HepG2 (cell line): ENCODE results near the gene THADA. TPM values are rescaled to one million over a fixed set of nuclear protein-coding genes. Genes with fewer than 3 reads are reported as not detected.

Experiments
- ATAC-seq: fragments of 200-7000 bp; cut with Tn5 transposase; 3 replicates; pipeline ENCODE4 v1.9.1; 2020; ENCODE audit warnings: mild to moderate bottlenecking, moderate library complexity
- BruUV-seq: library from RNA; stranded (reverse); fragments of 400-500 nt; replicated peaks from 2 replicates; lab custom pipeline; 2021; lab: Mats Ljungman, UMichigan
- CTCF ChIA-PET: fragments of 300-600 bp; formaldehyde crosslinking; extraction: SDS; loops from one replicate; lab custom pipeline; 2021; ENCODE audit warnings: low total read pairs, inconsistent platforms, low intra/inter-chr PET ratio; lab: Yijun Ruan, JAX
- POLR2A ChIA-PET: fragments of 350-600 bp; sonication (Branson Sonifier 250); formaldehyde crosslinking; loops from one replicate; lab custom pipeline; 2020; ENCODE audit warnings: antibody characterized with exemption, inconsistent platforms; lab: Yijun Ruan, JAX
- DNase-seq: peaks from one replicate; pipeline ENCODE4 v3.0.0-alpha.2; 2015; ENCODE audit warnings: low spot score
- FAIRE-seq: peaks from 3 replicates; lab custom pipeline; 2011; peaks lifted over from hg19 to GRCh38; lab: Jason Lieb, UNC
- H2AFZ ChIP-seq: one replicate; pipeline ENCODE4 v1.6.1; 2011; ENCODE audit warnings: low read length, inconsistent platforms
- H3K27ac ChIP-seq: fragments of 300-600 bp; 3 replicates; pipeline ENCODE4 v1.8.0; 2011; ENCODE audit warnings: mixed run types, mild to moderate bottlenecking, mixed read lengths, low read length, inconsistent platforms; ENCODE audit not compliant: insufficient read depth; ENCODE audit errors: extremely low read length
- H3K27me3 ChIP-seq, 2 experiments: fragments of 200-600 bp in 1 of 2; 2 replicates in 1 of 2; 3 replicates in 1 of 2; pipeline versions ENCODE4 v1.6.0 to v1.8.0; 2011; ENCODE audit warnings: low read length in 2 of 2, mild to moderate bottlenecking in 2 of 2, moderate library complexity in 2 of 2, inconsistent platforms in 1 of 2; ENCODE audit not compliant: insufficient read depth in 2 of 2, control insufficient read depth in 1 of 2
- H3K36me3 ChIP-seq, 2 experiments: fragments of 200-600 bp in 1 of 2; replicated peaks in 1 of 2; 2 replicates in 1 of 2; 3 replicates in 1 of 2; pipeline versions ENCODE4 v1.5.1 to v1.8.0; 2011; ENCODE audit warnings: low read length in 2 of 2, inconsistent platforms in 1 of 2; ENCODE audit not compliant: insufficient read depth in 2 of 2, control insufficient read depth in 1 of 2
- H3K4me1 ChIP-seq: 2 replicates; pipeline ENCODE4 v1.5.1; 2012; ENCODE audit warnings: low read length, inconsistent platforms; ENCODE audit not compliant: insufficient read depth
- H3K4me2 ChIP-seq: 2 replicates; pipeline ENCODE4 v1.6.0; 2011; ENCODE audit warnings: low read depth, low read length, inconsistent platforms
- H3K4me3 ChIP-seq, 3 experiments: fragments of 200-600 bp in 1 of 3; sonication (generic), shearing (Covaris generic) in 1 of 3; replicated peaks in 1 of 3; 2 replicates each; pipeline ENCODE4 v1.5.1; 2011 to 2016; ENCODE audit warnings: low read length in 3 of 3, inconsistent platforms in 2 of 3, low read depth in 2 of 3, mild to moderate bottlenecking in 2 of 3, control low read depth in 1 of 3, mixed read lengths in 1 of 3; ENCODE audit not compliant: insufficient read depth in 1 of 3
- H3K79me2 ChIP-seq: one replicate; pipeline ENCODE4 v1.6.1; 2011; ENCODE audit warnings: low read length, inconsistent platforms; ENCODE audit not compliant: insufficient read depth
- H3K9ac ChIP-seq: 2 replicates; pipeline ENCODE4 v1.6.0; 2011; ENCODE audit warnings: mild to moderate bottlenecking, low read depth, low read length, inconsistent platforms; ENCODE audit not compliant: insufficient read depth
- H3K9me3 ChIP-seq: 2 replicates; pipeline ENCODE4 v1.5.1; 2012; ENCODE audit warnings: mild to moderate bottlenecking, low read length
- H4K20me1 ChIP-seq: 2 replicates; pipeline ENCODE4 v1.6.0; 2011; ENCODE audit warnings: inconsistent platforms, mild to moderate bottlenecking, low read length, moderate library complexity; ENCODE audit not compliant: insufficient read depth
- ETV5 ChIP-seq: IDR thresholded peaks from 2 replicates; pipeline ENCODE4 v1.6.1; 2018; ENCODE audit warnings: missing biosample characterization, missing genetic modification reagents, inconsistent platforms, borderline replicate concordance
- FOXA3 ChIP-seq: IDR thresholded peaks from 2 replicates; pipeline ENCODE4 v1.6.1; 2016; ENCODE audit warnings: missing genetic modification reagents, missing compliant biosample characterization
- FOXP1 ChIP-seq, 2 experiments: fragments of 450-650 bp in 1 of 2; IDR thresholded peaks; 2 replicates each; pipeline ENCODE4 v1.6.1; 2017 to 2018; ENCODE audit warnings: antibody characterized with exemption in 1 of 2
- GATAD2A ChIP-seq: IDR thresholded peaks from 2 replicates; pipeline ENCODE4 v1.6.1; 2016
- GFI1 ChIP-seq: sonication (generic); formaldehyde crosslinking; IDR thresholded peaks from 2 replicates; pipeline ENCODE4 v1.5.0; 2020; ENCODE audit warnings: missing genetic modification reagents, mild to moderate bottlenecking, borderline replicate concordance
- GLI4 ChIP-seq: sonication (generic); formaldehyde crosslinking; IDR thresholded peaks from 2 replicates; pipeline ENCODE4 v1.5.1; 2020; ENCODE audit warnings: missing genetic modification reagents, mild to moderate bottlenecking, moderate library complexity, borderline replicate concordance
- KDM2A ChIP-seq: sonication (generic); formaldehyde crosslinking; IDR thresholded peaks from 2 replicates; pipeline ENCODE4 v1.4.0; 2020; ENCODE audit warnings: low read depth, missing genetic modification reagents, borderline replicate concordance
- KLF16 ChIP-seq, 2 experiments: sonication (generic) in 1 of 2; formaldehyde crosslinking in 1 of 2; IDR thresholded peaks; 2 replicates each; pipeline versions ENCODE4 v1.6.1 to v1.8.0; 2016 to 2023; ENCODE audit warnings: missing genetic modification reagents in 2 of 2, missing compliant biosample characterization in 1 of 2
- KLF6 ChIP-seq: IDR thresholded peaks from 2 replicates; pipeline ENCODE4 v1.8.0; 2016; ENCODE audit warnings: missing biosample characterization, missing genetic modification reagents
- MYNN ChIP-seq: sonication (generic); formaldehyde crosslinking; IDR thresholded peaks from 2 replicates; pipeline ENCODE4 v1.4.0; 2020; ENCODE audit warnings: mild to moderate bottlenecking, low read depth, missing genetic modification reagents
- RBFOX2 ChIP-seq: fragments of 200-400 bp; formaldehyde crosslinking; IDR thresholded peaks from 2 replicates; pipeline ENCODE4 v1.6.1; 2017; ENCODE audit warnings: low read depth, mild to moderate bottlenecking, low read length
- SAP130 ChIP-seq: IDR thresholded peaks from 2 replicates; pipeline ENCODE4 v1.6.1; 2016; ENCODE audit warnings: low read depth
- SOX13 ChIP-seq, 3 experiments: fragments of 450-650 bp in 1 of 3; sonication (generic) in 1 of 3; formaldehyde crosslinking in 1 of 3; IDR thresholded peaks in 2 of 3; conservative IDR thresholded peaks in 1 of 3; 2 replicates each; pipeline versions ENCODE4 v1.5.0 to v1.6.1; 2016 to 2020; ENCODE audit warnings: antibody characterized with exemption in 1 of 3, mild to moderate bottlenecking in 1 of 3, missing compliant biosample characterization in 1 of 3, missing genetic modification reagents in 1 of 3, moderate library complexity in 1 of 3
- ZMYM4 ChIP-seq: sonication (generic); formaldehyde crosslinking; IDR thresholded peaks from 2 replicates; pipeline ENCODE4 v1.8.1; 2023; ENCODE audit warnings: mild to moderate bottlenecking, missing genetic modification reagents
- ZNF646 ChIP-seq: sonication (generic); formaldehyde crosslinking; IDR thresholded peaks from 2 replicates; pipeline ENCODE4 v1.9.0; 2021; ENCODE audit warnings: mild to moderate bottlenecking, missing genetic modification reagents
- ZNF776 ChIP-seq: sonication (generic); formaldehyde crosslinking; IDR thresholded peaks from 2 replicates; pipeline ENCODE4 v1.4.0; 2020; ENCODE audit warnings: mild to moderate bottlenecking, missing genetic modification reagents
- ZZZ3 ChIP-seq: sonication (generic); formaldehyde crosslinking; IDR thresholded peaks from 2 replicates; pipeline ENCODE4 v1.4.0; 2020; ENCODE audit warnings: missing genetic modification reagents, mild to moderate bottlenecking, borderline replicate concordance
- WGBS: methylation state at CpG from one replicate; pipeline ENCODE4 v1.1.6; 2017; ENCODE audit warnings: low lambda C conversion rate; 5-methylcytosine and 5-hydroxymethylcytosine counted together
- in situ Hi-C: cut with HindIII; loops from 2 replicates; pipeline ENCODE4 v1.10.0; 2017; ENCODE audit warnings: low pct_unique_long_range_greater_than_20kb; ENCODE audit not compliant: extremely low pct_ligation_motif_present
- intact Hi-C: fragments of 100-400 bp; cut with micrococcal nuclease; formaldehyde crosslinking; loops from one replicate; pipeline ENCODE4 v1.10.0; 2022; ENCODE audit not compliant: unreplicated experiment
- polyA plus RNA-seq, 8 experiments: library from polyadenylated mRNA; depleted of rRNA in 3 of 8; stranded (reverse) in 7 of 8; unstranded in 1 of 8; fragments of >200 nt; fragmentation: Illumina TruSeq in 4 of 8; extraction: Trizol in 4 of 8; gene quantifications; 2 replicates each; pipeline versions ENCODE4 v1.2.1 to v1.2.3, GENCODE V29; 2011 to 2016; ENCODE audit warnings: low read depth in 4 of 8, missing spikeins in 1 of 8, mixed read lengths in 1 of 8; ENCODE audit not compliant: insufficient read depth in 1 of 8
- total RNA-seq, 5 experiments: library from RNA; depleted of rRNA; stranded (reverse); fragments of >200 nt; fragmentation: Illumina TruSeq; extraction: Trizol; gene quantifications; 2 replicates each; pipeline ENCODE4 v1.2.3, GENCODE V29; 2016; ENCODE audit warnings: low read depth in 1 of 5
- TF ChIP-seq, protein P1 (sequence below): sonication (generic); formaldehyde crosslinking; IDR thresholded peaks from 2 replicates; pipeline ENCODE4 v1.4.0; 2020; ENCODE audit warnings: missing genetic modification reagents, mild to moderate bottlenecking, borderline replicate concordance

The THADA gene
- total and polyA plus RNA-seq, 2 of the 13 experiments (the other 11 are each of a cell fraction or from before 2014, with no cell fraction given): 12.7 to 21.7 TPM

DNA sequence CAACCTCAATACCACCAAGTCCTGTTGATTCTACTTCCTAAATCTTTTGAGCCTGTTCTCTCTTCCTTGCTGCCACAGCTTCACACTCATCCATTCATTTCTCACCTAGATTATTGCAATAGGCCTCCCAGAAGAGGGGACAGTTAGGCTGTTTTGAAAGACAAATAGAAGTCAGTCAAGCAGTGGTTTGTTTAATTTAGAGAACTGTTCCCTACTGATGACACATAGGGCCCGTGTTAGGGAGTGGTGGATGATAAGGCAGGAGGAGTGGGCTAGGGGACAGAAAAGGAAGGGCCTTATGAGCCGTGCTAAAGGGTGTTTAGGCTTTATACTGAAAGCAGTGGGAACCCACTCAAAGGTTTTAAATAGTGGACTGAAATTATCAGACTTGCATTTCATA is 309.9 kb downstream of the THADA start:
- peaks cover 5 to 29% of the 10 kb centered on the region in 2 experiments for H3K36me3 ChIP-seq
- in situ Hi-C loops (no loop called here), intact Hi-C loops (no loop called here)
- WGBS: 55% methylated on average over 2 of the region's 2 CpGs
- no peak overlapping the region for H3K9ac ChIP-seq
- H3K79me2 ChIP-seq: no peaks in the 10 kb centered on the region
- BruUV-seq: no TSS peak
- CTCF ChIA-PET: no interaction called here
- H3K27ac ChIP-seq: no peak overlapping the region
- H3K4me2 ChIP-seq: no peak overlapping the region
- no peak overlapping the region for H3K4me3 ChIP-seq
- DNase-seq (peak; percentile 62), ATAC-seq (peak; percentile 54), FAIRE-seq (peak; percentile 46)
- H3K4me1 ChIP-seq: peaks cover 27% of the 10 kb centered on the region
- no peak overlapping the region for H2AFZ ChIP-seq
- POLR2A ChIA-PET: interaction anchor here (1.4 kb wide), 1 partner anchor 141 kb away, joined by 3 read pairs; no protein-coding TSS in a partner anchor
- peaks cover 21% of the 10 kb centered on the region for H3K9me3 ChIP-seq
- no peaks in the 10 kb centered on the region for H4K20me1 ChIP-seq
- H3K27me3 ChIP-seq: no peaks in the 10 kb centered on the region
- TF ChIP-seq ETV5 (CRISPR knock-in tag): no peak
- TF ChIP-seq KDM2A: no peak
- peak; percentile 51 for TF ChIP-seq FOXA3
- no peak for TF ChIP-seq ZNF646 (CRISPR knock-in tag)
- TF ChIP-seq SOX13 (IDR thresholded peaks at IDR 0.05): no peak
- peak in 1 of 2 experiments; percentile 29; a peak in 1 of 4 replicates for TF ChIP-seq SOX13 (CRISPR knock-in tag; conservative IDR thresholded peaks at IDR 0.05 in 1 of 2, IDR thresholded peaks at IDR 0.05 in 1 of 2)
- TF ChIP-seq FOXP1 (IDR thresholded peaks at IDR 0.05): no peak
- TF ChIP-seq FOXP1 (CRISPR knock-in tag; IDR thresholded peaks at IDR 0.05): peak; percentile 20; the same call in 1 of the 2 replicates
- peak; percentile 61 for TF ChIP-seq GATAD2A (CRISPR knock-in tag)
- no peak for TF ChIP-seq GLI4 (CRISPR knock-in tag)
- TF ChIP-seq GFI1: peak; percentile 53; the same call in 1 of the 2 replicates
- TF ChIP-seq SAP130 (CRISPR knock-in tag): peak; percentile 35
- TF ChIP-seq, protein P1, sequence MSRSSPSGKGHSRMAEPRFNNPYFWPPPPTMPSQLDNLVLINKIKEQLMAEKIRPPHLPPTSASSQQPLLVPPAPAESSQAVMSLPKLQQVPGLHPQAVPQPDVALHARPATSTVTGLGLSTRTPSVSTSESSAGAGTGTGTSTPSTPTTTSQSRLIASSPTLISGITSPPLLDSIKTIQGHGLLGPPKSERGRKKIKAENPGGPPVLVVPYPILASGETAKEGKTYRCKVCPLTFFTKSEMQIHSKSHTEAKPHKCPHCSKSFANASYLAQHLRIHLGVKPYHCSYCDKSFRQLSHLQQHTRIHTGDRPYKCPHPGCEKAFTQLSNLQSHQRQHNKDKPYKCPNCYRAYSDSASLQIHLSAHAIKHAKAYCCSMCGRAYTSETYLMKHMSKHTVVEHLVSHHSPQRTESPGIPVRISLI: no peak
- 0 out of 2 replicates have a peak, but pooled peaks have one; percentile 52 for TF ChIP-seq ZMYM4 (CRISPR knock-in tag)
- TF ChIP-seq ZZZ3 (CRISPR knock-in tag): no peak
- no peak for TF ChIP-seq ZNF776 (CRISPR knock-in tag)
- TF ChIP-seq KLF6 (CRISPR knock-in tag): no peak
- TF ChIP-seq KLF16 (CRISPR knock-in tag; IDR thresholded peaks at IDR 0.05): no peak
- no peak for TF ChIP-seq MYNN
- no peak for TF ChIP-seq RBFOX2
